ENCODE measurements around the gene ADAT1.

ADAT1 gene

GRCh38 chr16:75576384-75576811 is 46.7 kb downstream of the ADAT1 start:
- TF ChIP-seq CTCF (IDR thresholded peaks at IDR 0.05; ENCODE audit: insufficient read depth, missing control alignments) = no peak
- DNase-seq (ENCODE audit: insufficient read length, low spot score) = no peak
- no peak for FAIRE-seq

- no peak for FAIRE-seq
- TF ChIP-seq CTCF (IDR thresholded peaks at IDR 0.05; ENCODE audit: insufficient read depth, missing control alignments) = no peak
- no peak for DNase-seq (ENCODE audit: insufficient read length, low spot score)
Measured at GRCh38 chr16:75575958-75576357, 47.1 kb downstream of the ADAT1 start.

- TF ChIP-seq CTCF (IDR thresholded peaks at IDR 0.05; ENCODE audit: insufficient read depth, missing control alignments) = no peak
- no peak for DNase-seq (ENCODE audit: insufficient read length, low spot score)
- FAIRE-seq = no peak
Measured at GRCh38 chr16:75573955-75574354, 49.1 kb downstream of the ADAT1 start.

- no peak for TF ChIP-seq CTCF (IDR thresholded peaks at IDR 0.05; ENCODE audit: insufficient read depth, missing control alignments)
- no peak for FAIRE-seq
- no peak for DNase-seq (ENCODE audit: insufficient read length, low spot score)
Measured at GRCh38 chr16:75572864-75573542, 50.1 kb downstream of the ADAT1 start.

- no peak for DNase-seq (ENCODE audit: insufficient read length, low spot score)
- TF ChIP-seq CTCF (IDR thresholded peaks at IDR 0.05; ENCODE audit: insufficient read depth, missing control alignments) = no peak
- FAIRE-seq = no peak
Measured at GRCh38 chr16:75570396-75571065, 52.5 kb downstream of the ADAT1 start.

GRCh38 chr16:75567911-75568310 is 55.2 kb downstream of the ADAT1 start:
- DNase-seq (ENCODE audit: insufficient read length, low spot score) (no peak), FAIRE-seq (no peak)

More at GRCh38 chr16:75567911-75568310, 55.2 kb downstream of the ADAT1 start:
- TF ChIP-seq CTCF (IDR thresholded peaks at IDR 0.05; ENCODE audit: insufficient read depth, missing control alignments) = no peak
